Activated CD4-positive, alpha-beta T cell treated with anti-CD3 and anti-CD28 coated beads, Interleukin-2, amount 10 ng/mL, durations not matched to agents 24 days and 14 days (primary cell): ENCODE measurements around the gene COL16A1. TPM values are rescaled to one million over a fixed set of nuclear protein-coding genes. Genes with fewer than 3 reads are reported as not detected.

Experiments used
- DNase-seq: peaks from one replicate; pipeline ENCODE4 v3.0.0; 2022
- H3K27ac Mint-ChIP-seq: one replicate; pipeline ENCODE4 v1.8.0; 2022; ENCODE audit warnings: mild to moderate bottlenecking, mixed read lengths
- H3K27me3 Mint-ChIP-seq: one replicate; pipeline ENCODE4 v1.8.0; 2022; ENCODE audit warnings: mixed read lengths
- H3K36me3 Mint-ChIP-seq: one replicate; pipeline ENCODE4 v1.8.0; 2022; ENCODE audit warnings: low read depth, mild to moderate bottlenecking, mixed read lengths
- H3K4me1 Mint-ChIP-seq: one replicate; pipeline ENCODE4 v1.8.0; 2021; ENCODE audit warnings: mixed read lengths
- H3K4me3 Mint-ChIP-seq: one replicate; pipeline ENCODE4 v1.8.0; 2022; ENCODE audit warnings: mild to moderate bottlenecking, moderate library complexity, mixed read lengths
- H3K9me3 Mint-ChIP-seq: one replicate; pipeline ENCODE4 v1.8.0; 2021; ENCODE audit warnings: mixed read lengths
- intact Hi-C: fragments of 100-400 bp; cut with micrococcal nuclease; formaldehyde crosslinking; loops from one replicate; pipeline ENCODE4 v1.15.1; 2023
- total RNA-seq: library from RNA; stranded (reverse); gene quantifications from 2 replicates; pipeline ENCODE4 v1.2.3, GENCODE V29; 2022

Gene COL16A1
- total RNA-seq, 1 donor from 2014 or later, result not detected

GRCh38 chr1:31617218-31617915 lies 86.5 kb downstream of the COL16A1 start, which contains the start of gene HCRTR1:
TSS of gene HCRTR1 (plus strand) at chr1:31617689. CDS start at chr1:31619193, 1,504 bp downstream.
- H3K27ac Mint-ChIP-seq, result no peak within 1 kb of the TSS
- no peak for DNase-seq
- H3K9me3 Mint-ChIP-seq, result no peaks in the 10 kb centered on the region
- H3K4me3 Mint-ChIP-seq, result peak within 1 kb of the TSS; percentile 32
- intact Hi-C loops, result no loop called here
- peaks cover 2% of the 10 kb centered on the region for H3K4me1 Mint-ChIP-seq
- no peaks in the 10 kb centered on the region for H3K36me3 Mint-ChIP-seq
- peaks cover 33% of the 10 kb centered on the region for H3K27me3 Mint-ChIP-seq

- H3K4me3 Mint-ChIP-seq, result no peak overlapping the region
- intact Hi-C loops, result no loop called here
- H3K9me3 Mint-ChIP-seq, result no peaks in the 10 kb centered on the region
- no peaks in the 10 kb centered on the region for H3K36me3 Mint-ChIP-seq
- DNase-seq, result no peak
- H3K27ac Mint-ChIP-seq, result no peak overlapping the region
- H3K27me3 Mint-ChIP-seq, result peaks cover 35% of the 10 kb centered on the region
- peaks cover 4% of the 10 kb centered on the region for H3K4me1 Mint-ChIP-seq
Measured at GRCh38 chr1:31615939-31616338, 87.9 kb downstream of the COL16A1 start.

GRCh38 chr1:31615414-31615813 lies 88.4 kb downstream of the COL16A1 start:
- Mint-ChIP-seq H3K36me3 (no peaks in the 10 kb centered on the region), H3K4me1 (peaks cover 4% of the 10 kb centered on the region), H3K4me3 (no peak overlapping the region), H3K27me3 (peaks cover 39% of the 10 kb centered on the region), H3K27ac (no peak overlapping the region), H3K9me3 (no peaks in the 10 kb centered on the region)
- intact Hi-C loops, result no loop called here
- no peak for DNase-seq

GRCh38 chr1:31614414-31615005 lies 89.3 kb downstream of the COL16A1 start:
- H3K36me3 Mint-ChIP-seq, result no peaks in the 10 kb centered on the region
- H3K4me3 Mint-ChIP-seq, result no peak overlapping the region
- H3K27me3 Mint-ChIP-seq, result peaks cover 44% of the 10 kb centered on the region
- DNase-seq, result no peak
- intact Hi-C loops, result no loop called here
- H3K9me3 Mint-ChIP-seq, result no peaks in the 10 kb centered on the region
- peaks cover 4% of the 10 kb centered on the region for H3K4me1 Mint-ChIP-seq
- no peak overlapping the region for H3K27ac Mint-ChIP-seq

- intact Hi-C loops, result no loop called here
- Mint-ChIP-seq H3K27ac (no peak overlapping the region), H3K36me3 (no peaks in the 10 kb centered on the region), H3K4me3 (no peak overlapping the region), H3K27me3 (peaks cover 15% of the 10 kb centered on the region), H3K9me3 (no peaks in the 10 kb centered on the region), H3K4me1 (peaks cover 11% of the 10 kb centered on the region)
- DNase-seq, result no peak
Measured at GRCh38 chr1:31609514-31610118, 94.2 kb downstream of the COL16A1 start.

GRCh38 chr1:31607360-31607759 lies 96.5 kb downstream of the COL16A1 start:
- peaks cover 11% of the 10 kb centered on the region for H3K4me1 Mint-ChIP-seq
- H3K9me3 Mint-ChIP-seq, result no peaks in the 10 kb centered on the region
- no peak for DNase-seq
- peaks cover 15% of the 10 kb centered on the region for H3K27me3 Mint-ChIP-seq
- H3K27ac Mint-ChIP-seq, result no peak overlapping the region
- intact Hi-C loops, result no loop called here
- no peak overlapping the region for H3K4me3 Mint-ChIP-seq
- H3K36me3 Mint-ChIP-seq, result no peaks in the 10 kb centered on the region

- Mint-ChIP-seq H3K36me3 (no peaks in the 10 kb centered on the region), H3K27me3 (peaks cover 23% of the 10 kb centered on the region), H3K9me3 (no peaks in the 10 kb centered on the region), H3K4me1 (peaks cover 8% of the 10 kb centered on the region), H3K27ac (no peak overlapping the region), H3K4me3 (no peak overlapping the region)
- intact Hi-C loops, result no loop called here
- no peak for DNase-seq
Measured at GRCh38 chr1:31605908-31606427, 97.8 kb downstream of the COL16A1 start.

Other genes with a start within 250 kb of the COL16A1 start
- not detected in 2 replicates for gene TINAGL1, start 127.5 kb downstream of the COL16A1 start, total RNA-seq
- not detected in 2 replicates for gene HCRTR1, start 86.3 kb downstream of the COL16A1 start, total RNA-seq
- gene PEF1, start 59.1 kb downstream of the COL16A1 start, total RNA-seq, result 64.0 and 64.4 TPM in 2 replicates
- gene ADGRB2, start 60.3 kb upstream of the COL16A1 start, total RNA-seq, result 0.40 and 0.45 TPM in 2 replicates
- not detected in 2 replicates for gene SPOCD1, start 112.0 kb upstream of the COL16A1 start, total RNA-seq
- 363 and 390 TPM in 2 replicates for gene PTP4A2, start 234.4 kb upstream of the COL16A1 start, total RNA-seq